ENCODE measurements around the gene MGAT3.

- TF ChIP-seq, protein P1, sequence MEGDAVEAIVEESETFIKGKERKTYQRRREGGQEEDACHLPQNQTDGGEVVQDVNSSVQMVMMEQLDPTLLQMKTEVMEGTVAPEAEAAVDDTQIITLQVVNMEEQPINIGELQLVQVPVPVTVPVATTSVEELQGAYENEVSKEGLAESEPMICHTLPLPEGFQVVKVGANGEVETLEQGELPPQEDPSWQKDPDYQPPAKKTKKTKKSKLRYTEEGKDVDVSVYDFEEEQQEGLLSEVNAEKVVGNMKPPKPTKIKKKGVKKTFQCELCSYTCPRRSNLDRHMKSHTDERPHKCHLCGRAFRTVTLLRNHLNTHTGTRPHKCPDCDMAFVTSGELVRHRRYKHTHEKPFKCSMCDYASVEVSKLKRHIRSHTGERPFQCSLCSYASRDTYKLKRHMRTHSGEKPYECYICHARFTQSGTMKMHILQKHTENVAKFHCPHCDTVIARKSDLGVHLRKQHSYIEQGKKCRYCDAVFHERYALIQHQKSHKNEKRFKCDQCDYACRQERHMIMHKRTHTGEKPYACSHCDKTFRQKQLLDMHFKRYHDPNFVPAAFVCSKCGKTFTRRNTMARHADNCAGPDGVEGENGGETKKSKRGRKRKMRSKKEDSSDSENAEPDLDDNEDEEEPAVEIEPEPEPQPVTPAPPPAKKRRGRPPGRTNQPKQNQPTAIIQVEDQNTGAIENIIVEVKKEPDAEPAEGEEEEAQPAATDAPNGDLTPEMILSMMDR (IDR thresholded peaks at IDR 0.05; ENCODE audit: borderline replicate concordance, extremely low read depth, low read length, poor library complexity, severe bottlenecking) = no peak
- TF ChIP-seq EZH2 (IDR thresholded peaks at IDR 0.05; ENCODE audit: borderline replicate concordance, low read depth, low read length, severe bottlenecking) = no peak
These were observed 30.3 kb upstream of the MGAT3 start for GRCh38 chr22:39426380-39427043.

Data from DND-41 (cell line).